WTC11 (cell line): ENCODE results near the gene KRTAP4-9. TPM values are rescaled to one million over a fixed set of nuclear protein-coding genes. Genes with fewer than 3 reads are reported as not detected.
"Not testable (repeated sequence)": the region's sequence is repeated elsewhere in the genome, so short reads cannot be mapped to it uniquely, and the experiment has no call there.

Experiments used
- ATAC-seq: fragments of 200-7000 bp; cut with Tn5 transposase; 2 replicates; pipeline ENCODE4 v1.10.0; 2021; ENCODE audit warnings: mild to moderate bottlenecking, moderate library complexity
- CTCF ChIA-PET: fragments of 300-600 bp; sonication (Branson Sonifier 250); formaldehyde crosslinking; loops from one replicate; lab custom pipeline; 2021; ENCODE audit warnings: antibody characterized with exemption; lab: Charles Lee
- POLR2A ChIA-PET: fragments of 350-600 bp; sonication (Branson Sonifier 250); formaldehyde crosslinking; loops from one replicate; lab custom pipeline; 2021; ENCODE audit warnings: antibody characterized with exemption; lab: Charles Lee
- DNase-seq: peaks from one replicate; pipeline ENCODE4 v3.0.0; 2021; ENCODE audit warnings: low spot score
- H3K27ac Mint-ChIP-seq: 2 replicates; pipeline ENCODE4 v1.8.0; 2021; ENCODE audit warnings: mixed read lengths
- H3K27me3 Mint-ChIP-seq: 2 replicates; pipeline ENCODE4 v1.8.0; 2021; ENCODE audit warnings: low read depth, mild to moderate bottlenecking, moderate library complexity, mixed read lengths
- H3K36me3 Mint-ChIP-seq: 2 replicates; pipeline ENCODE4 v1.8.0; 2021; ENCODE audit warnings: mixed read lengths
- H3K4me1 Mint-ChIP-seq: 2 replicates; pipeline ENCODE4 v1.8.0; 2022; ENCODE audit warnings: mixed read lengths
- H3K4me3 Mint-ChIP-seq: 2 replicates; pipeline ENCODE4 v1.8.0; 2021; ENCODE audit warnings: mild to moderate bottlenecking, moderate library complexity, mixed read lengths
- H3K9me3 Mint-ChIP-seq: 2 replicates; pipeline ENCODE4 v1.8.0; 2021; ENCODE audit warnings: mixed read lengths
- CREM ChIP-seq: sonication (generic); formaldehyde crosslinking; IDR thresholded peaks from 2 replicates; pipeline ENCODE4 v1.8.1; 2022; ENCODE audit warnings: mild to moderate bottlenecking, missing genetic modification reagents, moderate library complexity
- GRHL2 ChIP-seq: fragments of 250-450 bp; sonication (Bioruptor Pico); IDR thresholded peaks from 2 replicates; pipeline ENCODE4 v1.8.0; 2022; ENCODE audit warnings: mild to moderate bottlenecking, moderate library complexity; ENCODE audit not compliant: insufficient replicate concordance, severe bottlenecking
- JUN ChIP-seq: sonication (generic); formaldehyde crosslinking; IDR thresholded peaks from 2 replicates; pipeline ENCODE4 v1.8.0; 2023; ENCODE audit warnings: mild to moderate bottlenecking, missing genetic modification reagents
- NFATC4 ChIP-seq: fragments of 250-450 bp; sonication (Bioruptor Pico); IDR thresholded peaks from 2 replicates; pipeline ENCODE4 v1.9.0; 2021; ENCODE audit warnings: mild to moderate bottlenecking
- NFE2L1 ChIP-seq: sonication (generic); formaldehyde crosslinking; IDR thresholded peaks from 2 replicates; pipeline ENCODE4 v1.8.1; 2023; ENCODE audit warnings: missing genetic modification reagents
- NFYB ChIP-seq: sonication (generic); formaldehyde crosslinking; conservative IDR thresholded peaks from 2 replicates; pipeline ENCODE4 v1.8.0; 2022; ENCODE audit warnings: low read depth, missing genetic modification reagents
- PRRX2 ChIP-seq: fragments of 250-450 bp; sonication (Bioruptor Pico); IDR thresholded peaks from 2 replicates; pipeline ENCODE4 v1.8.0; 2021; ENCODE audit warnings: mild to moderate bottlenecking
- RELA ChIP-seq: sonication (generic); formaldehyde crosslinking; IDR thresholded peaks from 2 replicates; pipeline ENCODE4 v1.8.1; 2022; ENCODE audit warnings: missing genetic modification reagents, mild to moderate bottlenecking, borderline replicate concordance
- SP1 ChIP-seq: sonication (generic); formaldehyde crosslinking; conservative IDR thresholded peaks from 2 replicates; pipeline ENCODE4 v1.8.1; 2022; ENCODE audit warnings: missing genetic modification reagents
- TEAD4 ChIP-seq: sonication (generic); formaldehyde crosslinking; IDR thresholded peaks from 2 replicates; pipeline ENCODE4 v1.8.0; 2022; ENCODE audit warnings: mild to moderate bottlenecking, missing genetic modification reagents
- TP53 ChIP-seq: sonication (generic); formaldehyde crosslinking; IDR thresholded peaks from 2 replicates; pipeline ENCODE4 v1.8.1; 2023; ENCODE audit warnings: mild to moderate bottlenecking, missing genetic modification reagents
- total RNA-seq: library from RNA; stranded (reverse); gene quantifications from 3 replicates; pipeline ENCODE4 v1.2.3, GENCODE V29; 2021
- TF ChIP-seq, protein P1 (sequence below): sonication (generic); formaldehyde crosslinking; IDR thresholded peaks from 2 replicates; pipeline ENCODE4 v1.8.1; 2022; ENCODE audit warnings: mild to moderate bottlenecking, moderate library complexity, missing genetic modification reagents
- TF ChIP-seq, protein P2 (sequence below): sonication (generic); formaldehyde crosslinking; IDR thresholded peaks from 2 replicates; pipeline ENCODE4 v1.8.0; 2022; ENCODE audit warnings: mild to moderate bottlenecking, missing genetic modification reagents
- TF ChIP-seq, protein P3 (sequence below): fragments of 250-450 bp; sonication (Bioruptor Pico); IDR thresholded peaks from 2 replicates; pipeline ENCODE4 v1.8.0; 2021; ENCODE audit warnings: mild to moderate bottlenecking
- TF ChIP-seq, protein P4 (sequence below): sonication (generic); formaldehyde crosslinking; conservative IDR thresholded peaks from 2 replicates; pipeline ENCODE4 v1.8.1; 2022; ENCODE audit warnings: mild to moderate bottlenecking, missing genetic modification reagents
- TF ChIP-seq, protein P5 (sequence below): fragments of 200-600 bp; IDR thresholded peaks from 2 replicates; pipeline ENCODE4 v1.8.0; 2022; ENCODE audit warnings: antibody characterized with exemption
- TF ChIP-seq, protein P6 (sequence below): sonication (generic); formaldehyde crosslinking; IDR thresholded peaks from 2 replicates; pipeline ENCODE4 v1.8.1; 2022; ENCODE audit warnings: mild to moderate bottlenecking, missing genetic modification reagents, moderate library complexity, borderline replicate concordance

KRTAP4-9 gene
- total RNA-seq, 1 experiment from 2014 or later, result not detected

DNA sequence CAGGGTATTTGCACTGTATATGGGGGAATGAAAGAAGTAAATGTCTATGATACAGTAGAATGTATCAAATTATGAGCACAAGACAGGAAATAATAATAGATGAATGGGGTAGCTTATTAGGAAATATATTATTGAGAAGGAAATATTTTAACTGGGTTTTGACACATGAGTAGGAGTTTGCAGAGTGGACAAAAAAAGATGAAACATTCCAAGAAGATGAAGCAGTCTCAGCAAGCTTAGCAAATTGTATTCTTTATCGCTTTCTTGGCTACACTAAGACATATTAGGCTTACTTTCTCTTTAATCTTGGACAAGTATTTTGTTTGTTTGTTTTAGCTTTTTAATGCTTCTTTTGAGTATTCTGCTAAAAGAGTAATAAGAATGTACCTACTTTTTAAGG lies 1.3 kb upstream of the KRTAP4-9 start (continued):
- TF ChIP-seq TEAD4 (no peak), RELA (no peak), NFYB (CRISPR knock-in tag) (no peak), GRHL2 (CRISPR knock-in tag) (no peak), NFE2L1 (CRISPR knock-in tag) (no peak), JUN (CRISPR knock-in tag) (no peak)
- TF ChIP-seq, protein P1, sequence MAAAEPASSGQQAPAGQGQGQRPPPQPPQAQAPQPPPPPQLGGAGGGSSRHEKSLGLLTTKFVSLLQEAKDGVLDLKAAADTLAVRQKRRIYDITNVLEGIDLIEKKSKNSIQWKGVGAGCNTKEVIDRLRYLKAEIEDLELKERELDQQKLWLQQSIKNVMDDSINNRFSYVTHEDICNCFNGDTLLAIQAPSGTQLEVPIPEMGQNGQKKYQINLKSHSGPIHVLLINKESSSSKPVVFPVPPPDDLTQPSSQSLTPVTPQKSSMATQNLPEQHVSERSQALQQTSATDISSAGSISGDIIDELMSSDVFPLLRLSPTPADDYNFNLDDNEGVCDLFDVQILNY (CRISPR knock-in tag), result no peak
- TF ChIP-seq, protein P2, sequence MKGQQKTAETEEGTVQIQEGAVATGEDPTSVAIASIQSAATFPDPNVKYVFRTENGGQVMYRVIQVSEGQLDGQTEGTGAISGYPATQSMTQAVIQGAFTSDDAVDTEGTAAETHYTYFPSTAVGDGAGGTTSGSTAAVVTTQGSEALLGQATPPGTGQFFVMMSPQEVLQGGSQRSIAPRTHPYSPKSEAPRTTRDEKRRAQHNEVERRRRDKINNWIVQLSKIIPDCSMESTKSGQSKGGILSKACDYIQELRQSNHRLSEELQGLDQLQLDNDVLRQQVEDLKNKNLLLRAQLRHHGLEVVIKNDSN (CRISPR knock-in tag), result no peak
- TF ChIP-seq, protein P3, sequence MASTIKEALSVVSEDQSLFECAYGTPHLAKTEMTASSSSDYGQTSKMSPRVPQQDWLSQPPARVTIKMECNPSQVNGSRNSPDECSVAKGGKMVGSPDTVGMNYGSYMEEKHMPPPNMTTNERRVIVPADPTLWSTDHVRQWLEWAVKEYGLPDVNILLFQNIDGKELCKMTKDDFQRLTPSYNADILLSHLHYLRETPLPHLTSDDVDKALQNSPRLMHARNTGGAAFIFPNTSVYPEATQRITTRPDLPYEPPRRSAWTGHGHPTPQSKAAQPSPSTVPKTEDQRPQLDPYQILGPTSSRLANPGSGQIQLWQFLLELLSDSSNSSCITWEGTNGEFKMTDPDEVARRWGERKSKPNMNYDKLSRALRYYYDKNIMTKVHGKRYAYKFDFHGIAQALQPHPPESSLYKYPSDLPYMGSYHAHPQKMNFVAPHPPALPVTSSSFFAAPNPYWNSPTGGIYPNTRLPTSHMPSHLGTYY (CRISPR knock-in tag), result no peak
- TF ChIP-seq, protein P4, sequence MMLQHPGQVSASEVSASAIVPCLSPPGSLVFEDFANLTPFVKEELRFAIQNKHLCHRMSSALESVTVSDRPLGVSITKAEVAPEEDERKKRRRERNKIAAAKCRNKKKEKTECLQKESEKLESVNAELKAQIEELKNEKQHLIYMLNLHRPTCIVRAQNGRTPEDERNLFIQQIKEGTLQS, result no peak
- TF ChIP-seq, protein P5, sequence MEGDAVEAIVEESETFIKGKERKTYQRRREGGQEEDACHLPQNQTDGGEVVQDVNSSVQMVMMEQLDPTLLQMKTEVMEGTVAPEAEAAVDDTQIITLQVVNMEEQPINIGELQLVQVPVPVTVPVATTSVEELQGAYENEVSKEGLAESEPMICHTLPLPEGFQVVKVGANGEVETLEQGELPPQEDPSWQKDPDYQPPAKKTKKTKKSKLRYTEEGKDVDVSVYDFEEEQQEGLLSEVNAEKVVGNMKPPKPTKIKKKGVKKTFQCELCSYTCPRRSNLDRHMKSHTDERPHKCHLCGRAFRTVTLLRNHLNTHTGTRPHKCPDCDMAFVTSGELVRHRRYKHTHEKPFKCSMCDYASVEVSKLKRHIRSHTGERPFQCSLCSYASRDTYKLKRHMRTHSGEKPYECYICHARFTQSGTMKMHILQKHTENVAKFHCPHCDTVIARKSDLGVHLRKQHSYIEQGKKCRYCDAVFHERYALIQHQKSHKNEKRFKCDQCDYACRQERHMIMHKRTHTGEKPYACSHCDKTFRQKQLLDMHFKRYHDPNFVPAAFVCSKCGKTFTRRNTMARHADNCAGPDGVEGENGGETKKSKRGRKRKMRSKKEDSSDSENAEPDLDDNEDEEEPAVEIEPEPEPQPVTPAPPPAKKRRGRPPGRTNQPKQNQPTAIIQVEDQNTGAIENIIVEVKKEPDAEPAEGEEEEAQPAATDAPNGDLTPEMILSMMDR, result no peak
- TF ChIP-seq, all 79 proteins: peak for 0

DNA sequence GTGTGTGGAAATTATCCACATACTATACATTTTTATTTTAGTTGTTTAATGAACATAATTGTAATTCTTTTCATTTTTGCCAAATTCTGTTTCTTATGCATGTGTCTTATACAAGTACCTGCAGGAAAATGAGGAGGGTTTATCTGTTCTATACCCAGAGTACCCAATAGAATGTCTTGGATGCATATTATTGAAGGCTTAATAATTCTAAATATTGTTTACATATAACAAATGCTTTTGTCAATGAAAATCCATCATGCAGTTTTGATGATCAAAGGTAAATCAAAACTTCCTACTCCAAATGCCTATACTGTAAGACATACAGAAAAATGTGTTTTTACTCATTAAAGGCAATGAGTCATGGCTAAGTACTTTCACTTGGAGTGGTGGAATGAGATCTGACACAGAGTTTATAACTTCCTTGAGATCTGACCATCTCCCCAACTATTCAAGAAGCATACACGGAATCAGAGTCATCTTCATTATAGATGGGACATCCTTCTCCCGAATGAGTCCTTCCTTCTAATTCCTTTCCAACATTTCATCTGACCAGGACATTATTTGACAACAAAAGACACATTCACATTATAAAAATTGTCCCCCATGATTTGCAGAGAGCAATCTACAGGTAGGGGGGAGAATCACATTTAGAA lies 677 bp upstream of the KRTAP4-9 start:
- Mint-ChIP-seq H3K36me3 (peaks cover 11% of the 10 kb centered on the region), H3K9me3 (peaks cover 14% of the 10 kb centered on the region), H3K4me1 (peaks cover 64% of the 10 kb centered on the region)
- CTCF ChIA-PET, POLR2A ChIA-PET, H3K27me3 Mint-ChIP-seq, DNase-seq, H3K4me3 Mint-ChIP-seq, ATAC-seq, H3K27ac Mint-ChIP-seq: not testable (repeated sequence)

DNA sequence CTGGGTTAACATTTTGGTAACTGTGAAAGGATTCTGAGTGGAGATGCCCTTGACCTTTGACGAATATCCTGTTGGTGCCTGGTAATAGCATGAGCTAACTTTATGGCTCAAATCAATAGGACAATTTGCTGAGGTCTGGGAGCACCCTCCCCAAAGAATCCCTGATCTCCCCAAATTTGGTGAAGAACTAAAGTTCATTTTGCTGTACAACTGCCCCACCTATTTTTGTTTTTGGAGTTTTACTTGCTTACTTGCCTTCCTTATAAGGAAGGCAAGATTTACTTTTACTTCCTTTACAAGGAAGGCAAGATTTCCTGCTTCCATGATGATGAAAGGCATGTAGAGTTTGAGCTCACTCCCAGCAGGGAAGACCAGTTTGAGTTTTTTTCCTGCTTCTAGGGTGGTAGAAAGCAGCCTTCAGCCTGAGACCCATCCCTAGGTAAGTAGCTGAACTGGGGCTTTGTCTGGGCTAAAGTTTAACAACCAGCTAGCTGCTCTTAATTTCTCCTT lies 2.8 kb downstream of the KRTAP4-9 start:
- POLR2A ChIA-PET, result no interaction called here

DNA sequence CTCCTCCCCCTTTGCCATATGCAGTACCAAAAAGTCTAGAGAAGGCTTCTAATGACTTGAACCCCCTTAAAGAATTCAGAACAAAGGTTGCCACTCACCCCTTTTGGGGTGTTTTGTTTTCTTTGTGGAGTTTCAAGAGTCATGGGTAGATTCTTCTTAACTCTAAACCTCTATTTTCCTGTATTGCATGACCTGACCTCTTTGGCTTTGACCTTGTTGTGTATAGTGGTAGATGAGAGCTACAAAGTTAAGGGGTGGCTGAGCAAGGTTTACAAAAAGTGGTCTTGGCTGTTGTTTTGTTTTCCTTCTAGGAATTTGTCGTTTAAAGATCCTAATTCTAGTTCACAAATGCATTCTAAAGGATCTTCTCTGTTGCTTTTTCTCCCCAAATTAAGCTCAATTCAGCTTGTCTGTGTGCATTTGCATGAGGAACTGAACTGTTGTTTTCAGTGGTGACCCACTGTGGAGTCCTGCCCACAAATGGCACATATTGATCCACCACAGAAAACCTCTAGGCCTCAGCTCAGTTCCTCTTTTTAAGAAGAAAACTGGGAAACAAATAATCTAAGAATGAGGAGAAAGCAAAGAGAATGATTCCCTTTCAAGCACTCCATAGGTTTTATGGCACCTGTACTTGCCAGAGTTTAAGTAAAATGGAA lies 3.7 kb downstream of the KRTAP4-9 start:
- Mint-ChIP-seq H3K36me3 (peaks cover 43% of the 10 kb centered on the region), H3K4me1 (peaks cover 43% of the 10 kb centered on the region), H3K9me3 (peaks cover 42% of the 10 kb centered on the region), H3K27ac (peak overlapping the region; percentile 14; the same call in 1 of the 2 replicates)
- CTCF ChIA-PET, H3K27me3 Mint-ChIP-seq, ATAC-seq, H3K4me3 Mint-ChIP-seq, POLR2A ChIA-PET, DNase-seq: not testable (repeated sequence)

More for the DNA sequence above, 2.8 kb downstream of the KRTAP4-9 start:
- Mint-ChIP-seq H3K4me1 (peaks cover 43% of the 10 kb centered on the region), H3K9me3 (peaks cover 36% of the 10 kb centered on the region), H3K27me3 (no peaks in the 10 kb centered on the region), H3K36me3 (peaks cover 36% of the 10 kb centered on the region), H3K27ac (peak overlapping the region; percentile 80), H3K4me3 (no peak overlapping the region)
- DNase-seq (no peak), ATAC-seq (no peak)
- CTCF ChIA-PET, result no interaction called here
- TF ChIP-seq CREM (CRISPR knock-in tag) (no peak), NFATC4 (CRISPR knock-in tag) (no peak), TP53 (no peak), PRRX2 (CRISPR knock-in tag) (no peak), SP1 (CRISPR knock-in tag) (no peak)
- TF ChIP-seq, protein P6, sequence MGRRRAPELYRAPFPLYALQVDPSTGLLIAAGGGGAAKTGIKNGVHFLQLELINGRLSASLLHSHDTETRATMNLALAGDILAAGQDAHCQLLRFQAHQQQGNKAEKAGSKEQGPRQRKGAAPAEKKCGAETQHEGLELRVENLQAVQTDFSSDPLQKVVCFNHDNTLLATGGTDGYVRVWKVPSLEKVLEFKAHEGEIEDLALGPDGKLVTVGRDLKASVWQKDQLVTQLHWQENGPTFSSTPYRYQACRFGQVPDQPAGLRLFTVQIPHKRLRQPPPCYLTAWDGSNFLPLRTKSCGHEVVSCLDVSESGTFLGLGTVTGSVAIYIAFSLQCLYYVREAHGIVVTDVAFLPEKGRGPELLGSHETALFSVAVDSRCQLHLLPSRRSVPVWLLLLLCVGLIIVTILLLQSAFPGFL, result no peak
